Liver (tissue), 3 donors: ENCODE measurements around the gene LRPAP1.

Source experiments
- FOXA1 ChIP-seq: IDR thresholded peaks from 2 replicates; pipeline ENCODE4 v1.6.1; 2016; ENCODE audit warnings: antibody characterized with exemption
- JUND ChIP-seq, 2 donors: IDR thresholded peaks; 2 replicates each; pipeline ENCODE4 v1.6.1; 2016; ENCODE audit warnings: antibody characterized with exemption in 2 of 2
- NR2F2 ChIP-seq: IDR thresholded peaks from 2 replicates; pipeline ENCODE4 v1.6.1; 2016; ENCODE audit warnings: antibody characterized with exemption
- RAD21 ChIP-seq, 2 donors: IDR thresholded peaks; 2 replicates each; pipeline ENCODE4 v1.6.1; 2016; ENCODE audit warnings: antibody characterized with exemption in 2 of 2, mild to moderate bottlenecking in 2 of 2
- RXRA ChIP-seq, 2 donors: IDR thresholded peaks; 2 replicates each; pipeline ENCODE4 v1.6.1; 2017 to 2018; ENCODE audit warnings: antibody characterized with exemption in 2 of 2, mild to moderate bottlenecking in 1 of 2
- SP1 ChIP-seq: IDR thresholded peaks from 2 replicates; pipeline ENCODE4 v1.6.1; 2018; ENCODE audit warnings: antibody characterized with exemption, mild to moderate bottlenecking
- TF ChIP-seq, protein P1 (sequence below): fragments of 150-350 bp; IDR thresholded peaks from 2 replicates; pipeline ENCODE4 v1.5.1; 2017; ENCODE audit warnings: improper control_type of control experiment, low read depth, low read length; ENCODE audit not compliant: missing input control
- TF ChIP-seq, protein P2 (sequence below): IDR thresholded peaks from 2 replicates; pipeline ENCODE4 v1.6.1; 2016; ENCODE audit warnings: antibody characterized with exemption
- TF ChIP-seq, protein P3 (sequence below): IDR thresholded peaks from 2 replicates; pipeline ENCODE4 v1.6.1; 2016; ENCODE audit warnings: antibody characterized with exemption
- TF ChIP-seq, protein P4 (sequence below): IDR thresholded peaks from 2 replicates; pipeline ENCODE4 v1.6.1; 2016; ENCODE audit warnings: antibody characterized with exemption, mild to moderate bottlenecking
- donor health status: healthy.
- donor health status: healthy.

DNA sequence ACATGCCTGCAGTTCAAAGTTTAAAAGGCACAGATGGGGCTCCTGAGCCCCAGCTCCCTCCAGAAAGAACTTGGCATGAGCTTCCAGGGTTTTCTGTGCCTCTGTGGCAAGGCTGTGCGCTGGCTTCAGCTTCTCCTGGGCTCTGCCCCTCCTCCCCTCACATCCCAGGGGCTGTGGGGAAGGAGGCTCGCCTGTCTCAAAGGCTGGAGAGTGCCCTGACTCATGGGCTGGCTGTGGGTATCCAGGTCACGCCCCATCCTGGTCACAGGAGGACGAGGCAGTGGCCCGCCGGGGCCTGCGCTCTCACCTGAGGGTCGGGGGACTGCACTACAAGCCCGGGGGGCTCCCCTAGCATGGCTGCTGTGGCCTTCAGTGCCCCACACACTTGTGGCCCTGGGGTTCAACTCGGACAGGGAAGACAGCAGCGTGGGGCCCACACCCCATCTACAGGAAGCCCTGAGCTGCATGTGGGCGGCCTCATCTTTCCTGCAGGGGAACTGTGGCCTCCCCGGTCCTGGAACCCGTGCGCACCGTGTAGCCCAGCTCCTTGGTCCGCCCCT, 17.9 kb downstream of the LRPAP1 start:
- TF ChIP-seq, protein P1, sequence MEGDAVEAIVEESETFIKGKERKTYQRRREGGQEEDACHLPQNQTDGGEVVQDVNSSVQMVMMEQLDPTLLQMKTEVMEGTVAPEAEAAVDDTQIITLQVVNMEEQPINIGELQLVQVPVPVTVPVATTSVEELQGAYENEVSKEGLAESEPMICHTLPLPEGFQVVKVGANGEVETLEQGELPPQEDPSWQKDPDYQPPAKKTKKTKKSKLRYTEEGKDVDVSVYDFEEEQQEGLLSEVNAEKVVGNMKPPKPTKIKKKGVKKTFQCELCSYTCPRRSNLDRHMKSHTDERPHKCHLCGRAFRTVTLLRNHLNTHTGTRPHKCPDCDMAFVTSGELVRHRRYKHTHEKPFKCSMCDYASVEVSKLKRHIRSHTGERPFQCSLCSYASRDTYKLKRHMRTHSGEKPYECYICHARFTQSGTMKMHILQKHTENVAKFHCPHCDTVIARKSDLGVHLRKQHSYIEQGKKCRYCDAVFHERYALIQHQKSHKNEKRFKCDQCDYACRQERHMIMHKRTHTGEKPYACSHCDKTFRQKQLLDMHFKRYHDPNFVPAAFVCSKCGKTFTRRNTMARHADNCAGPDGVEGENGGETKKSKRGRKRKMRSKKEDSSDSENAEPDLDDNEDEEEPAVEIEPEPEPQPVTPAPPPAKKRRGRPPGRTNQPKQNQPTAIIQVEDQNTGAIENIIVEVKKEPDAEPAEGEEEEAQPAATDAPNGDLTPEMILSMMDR: no peak
- TF ChIP-seq JUND (IDR thresholded peaks at IDR 0.05) (no peak), RAD21 (IDR thresholded peaks at IDR 0.05) (no peak), NR2F2 (no peak), RXRA (IDR thresholded peaks at IDR 0.05) (no peak), SP1 (no peak), FOXA1 (no peak)
- TF ChIP-seq, protein P2, sequence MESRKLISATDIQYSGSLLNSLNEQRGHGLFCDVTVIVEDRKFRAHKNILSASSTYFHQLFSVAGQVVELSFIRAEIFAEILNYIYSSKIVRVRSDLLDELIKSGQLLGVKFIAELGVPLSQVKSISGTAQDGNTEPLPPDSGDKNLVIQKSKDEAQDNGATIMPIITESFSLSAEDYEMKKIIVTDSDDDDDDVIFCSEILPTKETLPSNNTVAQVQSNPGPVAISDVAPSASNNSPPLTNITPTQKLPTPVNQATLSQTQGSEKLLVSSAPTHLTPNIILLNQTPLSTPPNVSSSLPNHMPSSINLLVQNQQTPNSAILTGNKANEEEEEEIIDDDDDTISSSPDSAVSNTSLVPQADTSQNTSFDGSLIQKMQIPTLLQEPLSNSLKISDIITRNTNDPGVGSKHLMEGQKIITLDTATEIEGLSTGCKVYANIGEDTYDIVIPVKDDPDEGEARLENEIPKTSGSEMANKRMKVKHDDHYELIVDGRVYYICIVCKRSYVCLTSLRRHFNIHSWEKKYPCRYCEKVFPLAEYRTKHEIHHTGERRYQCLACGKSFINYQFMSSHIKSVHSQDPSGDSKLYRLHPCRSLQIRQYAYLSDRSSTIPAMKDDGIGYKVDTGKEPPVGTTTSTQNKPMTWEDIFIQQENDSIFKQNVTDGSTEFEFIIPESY: no peak
- TF ChIP-seq, protein P3, sequence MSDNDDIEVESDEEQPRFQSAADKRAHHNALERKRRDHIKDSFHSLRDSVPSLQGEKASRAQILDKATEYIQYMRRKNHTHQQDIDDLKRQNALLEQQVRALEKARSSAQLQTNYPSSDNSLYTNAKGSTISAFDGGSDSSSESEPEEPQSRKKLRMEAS: no peak
- TF ChIP-seq, protein P4, sequence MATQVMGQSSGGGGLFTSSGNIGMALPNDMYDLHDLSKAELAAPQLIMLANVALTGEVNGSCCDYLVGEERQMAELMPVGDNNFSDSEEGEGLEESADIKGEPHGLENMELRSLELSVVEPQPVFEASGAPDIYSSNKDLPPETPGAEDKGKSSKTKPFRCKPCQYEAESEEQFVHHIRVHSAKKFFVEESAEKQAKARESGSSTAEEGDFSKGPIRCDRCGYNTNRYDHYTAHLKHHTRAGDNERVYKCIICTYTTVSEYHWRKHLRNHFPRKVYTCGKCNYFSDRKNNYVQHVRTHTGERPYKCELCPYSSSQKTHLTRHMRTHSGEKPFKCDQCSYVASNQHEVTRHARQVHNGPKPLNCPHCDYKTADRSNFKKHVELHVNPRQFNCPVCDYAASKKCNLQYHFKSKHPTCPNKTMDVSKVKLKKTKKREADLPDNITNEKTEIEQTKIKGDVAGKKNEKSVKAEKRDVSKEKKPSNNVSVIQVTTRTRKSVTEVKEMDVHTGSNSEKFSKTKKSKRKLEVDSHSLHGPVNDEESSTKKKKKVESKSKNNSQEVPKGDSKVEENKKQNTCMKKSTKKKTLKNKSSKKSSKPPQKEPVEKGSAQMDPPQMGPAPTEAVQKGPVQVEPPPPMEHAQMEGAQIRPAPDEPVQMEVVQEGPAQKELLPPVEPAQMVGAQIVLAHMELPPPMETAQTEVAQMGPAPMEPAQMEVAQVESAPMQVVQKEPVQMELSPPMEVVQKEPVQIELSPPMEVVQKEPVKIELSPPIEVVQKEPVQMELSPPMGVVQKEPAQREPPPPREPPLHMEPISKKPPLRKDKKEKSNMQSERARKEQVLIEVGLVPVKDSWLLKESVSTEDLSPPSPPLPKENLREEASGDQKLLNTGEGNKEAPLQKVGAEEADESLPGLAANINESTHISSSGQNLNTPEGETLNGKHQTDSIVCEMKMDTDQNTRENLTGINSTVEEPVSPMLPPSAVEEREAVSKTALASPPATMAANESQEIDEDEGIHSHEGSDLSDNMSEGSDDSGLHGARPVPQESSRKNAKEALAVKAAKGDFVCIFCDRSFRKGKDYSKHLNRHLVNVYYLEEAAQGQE: no peak
